HepG2 (cell line): ENCODE measurements around the gene TFPI. TPM values are rescaled to one million over a fixed set of nuclear protein-coding genes. Genes with fewer than 3 reads are reported as not detected.

Experiments
- ATAC-seq: fragments of 200-7000 bp; cut with Tn5 transposase; 3 replicates; pipeline ENCODE4 v1.9.1; 2020; ENCODE audit warnings: mild to moderate bottlenecking, moderate library complexity
- BruUV-seq: library from RNA; stranded (reverse); fragments of 400-500 nt; replicated peaks from 2 replicates; lab custom pipeline; 2021; lab: Mats Ljungman, UMichigan
- CTCF ChIA-PET: fragments of 300-600 bp; formaldehyde crosslinking; extraction: SDS; loops from one replicate; lab custom pipeline; 2021; ENCODE audit warnings: low total read pairs, inconsistent platforms, low intra/inter-chr PET ratio; lab: Yijun Ruan, JAX
- POLR2A ChIA-PET: fragments of 350-600 bp; sonication (Branson Sonifier 250); formaldehyde crosslinking; loops from one replicate; lab custom pipeline; 2020; ENCODE audit warnings: antibody characterized with exemption, inconsistent platforms; lab: Yijun Ruan, JAX
- DNase-seq: peaks from one replicate; pipeline ENCODE4 v3.0.0-alpha.2; 2015; ENCODE audit warnings: low spot score
- FAIRE-seq: peaks from 3 replicates; lab custom pipeline; 2011; peaks lifted over from hg19 to GRCh38; lab: Jason Lieb, UNC
- H2AFZ ChIP-seq: one replicate; pipeline ENCODE4 v1.6.1; 2011; ENCODE audit warnings: low read length, inconsistent platforms
- H3K27ac ChIP-seq: fragments of 300-600 bp; 3 replicates; pipeline ENCODE4 v1.8.0; 2011; ENCODE audit warnings: mixed run types, mild to moderate bottlenecking, mixed read lengths, low read length, inconsistent platforms; ENCODE audit not compliant: insufficient read depth; ENCODE audit errors: extremely low read length
- H3K27me3 ChIP-seq, 2 experiments: fragments of 200-600 bp in 1 of 2; 2 replicates in 1 of 2; 3 replicates in 1 of 2; pipeline versions ENCODE4 v1.6.0 to v1.8.0; 2011; ENCODE audit warnings: low read length in 2 of 2, mild to moderate bottlenecking in 2 of 2, moderate library complexity in 2 of 2, inconsistent platforms in 1 of 2; ENCODE audit not compliant: insufficient read depth in 2 of 2, control insufficient read depth in 1 of 2
- H3K36me3 ChIP-seq, 2 experiments: fragments of 200-600 bp in 1 of 2; replicated peaks in 1 of 2; 2 replicates in 1 of 2; 3 replicates in 1 of 2; pipeline versions ENCODE4 v1.5.1 to v1.8.0; 2011; ENCODE audit warnings: low read length in 2 of 2, inconsistent platforms in 1 of 2; ENCODE audit not compliant: insufficient read depth in 2 of 2, control insufficient read depth in 1 of 2
- H3K4me1 ChIP-seq: 2 replicates; pipeline ENCODE4 v1.5.1; 2012; ENCODE audit warnings: low read length, inconsistent platforms; ENCODE audit not compliant: insufficient read depth
- H3K4me2 ChIP-seq: 2 replicates; pipeline ENCODE4 v1.6.0; 2011; ENCODE audit warnings: low read depth, low read length, inconsistent platforms
- H3K4me3 ChIP-seq, 3 experiments: fragments of 200-600 bp in 1 of 3; sonication (generic), shearing (Covaris generic) in 1 of 3; replicated peaks in 1 of 3; 2 replicates each; pipeline ENCODE4 v1.5.1; 2011 to 2016; ENCODE audit warnings: low read length in 3 of 3, inconsistent platforms in 2 of 3, low read depth in 2 of 3, mild to moderate bottlenecking in 2 of 3, control low read depth in 1 of 3, mixed read lengths in 1 of 3; ENCODE audit not compliant: insufficient read depth in 1 of 3
- H3K79me2 ChIP-seq: one replicate; pipeline ENCODE4 v1.6.1; 2011; ENCODE audit warnings: low read length, inconsistent platforms; ENCODE audit not compliant: insufficient read depth
- H3K9ac ChIP-seq: 2 replicates; pipeline ENCODE4 v1.6.0; 2011; ENCODE audit warnings: mild to moderate bottlenecking, low read depth, low read length, inconsistent platforms; ENCODE audit not compliant: insufficient read depth
- H3K9me3 ChIP-seq: 2 replicates; pipeline ENCODE4 v1.5.1; 2012; ENCODE audit warnings: mild to moderate bottlenecking, low read length
- H4K20me1 ChIP-seq: 2 replicates; pipeline ENCODE4 v1.6.0; 2011; ENCODE audit warnings: inconsistent platforms, mild to moderate bottlenecking, low read length, moderate library complexity; ENCODE audit not compliant: insufficient read depth
- FOXO4 ChIP-seq: sonication (generic); formaldehyde crosslinking; conservative IDR thresholded peaks from 2 replicates; pipeline ENCODE4 v1.8.1; 2023; ENCODE audit warnings: missing genetic modification reagents
- HOXA7 ChIP-seq: sonication (generic); formaldehyde crosslinking; IDR thresholded peaks from 2 replicates; pipeline ENCODE4 v1.8.1; 2022; ENCODE audit warnings: mild to moderate bottlenecking, missing genetic modification reagents, moderate library complexity
- NPAS2 ChIP-seq: sonication (generic); formaldehyde crosslinking; IDR thresholded peaks from 2 replicates; pipeline ENCODE4 v1.8.0; 2022; ENCODE audit warnings: mild to moderate bottlenecking, missing genetic modification reagents, borderline replicate concordance
- RAD51 ChIP-seq: fragments of 450-650 bp; IDR thresholded peaks from 2 replicates; pipeline ENCODE4 v1.6.1; 2016; ENCODE audit warnings: borderline replicate concordance
- SOX13 ChIP-seq, 3 experiments: fragments of 450-650 bp in 1 of 3; sonication (generic) in 1 of 3; formaldehyde crosslinking in 1 of 3; IDR thresholded peaks in 2 of 3; conservative IDR thresholded peaks in 1 of 3; 2 replicates each; pipeline versions ENCODE4 v1.5.0 to v1.6.1; 2016 to 2020; ENCODE audit warnings: antibody characterized with exemption in 1 of 3, mild to moderate bottlenecking in 1 of 3, missing compliant biosample characterization in 1 of 3, missing genetic modification reagents in 1 of 3, moderate library complexity in 1 of 3
- ZBTB10 ChIP-seq: sonication (generic); formaldehyde crosslinking; IDR thresholded peaks from 2 replicates; pipeline ENCODE4 v1.4.0; 2020; ENCODE audit warnings: missing genetic modification reagents, borderline replicate concordance
- ZFP1 ChIP-seq: IDR thresholded peaks from 2 replicates; pipeline ENCODE4 v1.6.1; 2016
- ZFP90 ChIP-seq: sonication (generic); formaldehyde crosslinking; IDR thresholded peaks from 2 replicates; pipeline ENCODE4 v1.8.0; 2022; ENCODE audit warnings: missing genetic modification reagents, mild to moderate bottlenecking, inconsistent platforms, borderline replicate concordance
- ZNF513 ChIP-seq: sonication (generic); formaldehyde crosslinking; conservative IDR thresholded peaks from 2 replicates; pipeline ENCODE4 v1.5.0; 2020; ENCODE audit warnings: missing genetic modification reagents
- ZNF646 ChIP-seq: sonication (generic); formaldehyde crosslinking; IDR thresholded peaks from 2 replicates; pipeline ENCODE4 v1.9.0; 2021; ENCODE audit warnings: mild to moderate bottlenecking, missing genetic modification reagents
- WGBS: methylation state at CpG from one replicate; pipeline ENCODE4 v1.1.6; 2017; ENCODE audit warnings: low lambda C conversion rate; 5-methylcytosine and 5-hydroxymethylcytosine counted together
- in situ Hi-C: cut with HindIII; loops from 2 replicates; pipeline ENCODE4 v1.10.0; 2017; ENCODE audit warnings: low pct_unique_long_range_greater_than_20kb; ENCODE audit not compliant: extremely low pct_ligation_motif_present
- intact Hi-C: fragments of 100-400 bp; cut with micrococcal nuclease; formaldehyde crosslinking; loops from one replicate; pipeline ENCODE4 v1.10.0; 2022; ENCODE audit not compliant: unreplicated experiment
- polyA plus RNA-seq, 8 experiments: library from polyadenylated mRNA; depleted of rRNA in 3 of 8; stranded (reverse) in 7 of 8; unstranded in 1 of 8; fragments of >200 nt; fragmentation: Illumina TruSeq in 4 of 8; extraction: Trizol in 4 of 8; gene quantifications; 2 replicates each; pipeline versions ENCODE4 v1.2.1 to v1.2.3, GENCODE V29; 2011 to 2016; ENCODE audit warnings: low read depth in 4 of 8, missing spikeins in 1 of 8, mixed read lengths in 1 of 8; ENCODE audit not compliant: insufficient read depth in 1 of 8
- total RNA-seq, 5 experiments: library from RNA; depleted of rRNA; stranded (reverse); fragments of >200 nt; fragmentation: Illumina TruSeq; extraction: Trizol; gene quantifications; 2 replicates each; pipeline ENCODE4 v1.2.3, GENCODE V29; 2016; ENCODE audit warnings: low read depth in 1 of 5

TFPI gene
- total and polyA plus RNA-seq, 2 of the 13 experiments (the other 11 are each of a cell fraction or from before 2014, with no cell fraction given): 301 to 436 TPM

- in situ Hi-C loops: loop anchor here (5.0 to 25.0 kb wide), 2 partner anchors 35 to 1895 kb away; partner anchors contain the start of gene WDR75
- H3K36me3 ChIP-seq: peaks cover 1 to 19% of the 10 kb centered on the region in 2 experiments; a peak in 4 of 5 replicates
- DNase-seq (no peak), ATAC-seq (no peak), FAIRE-seq (no peak)
- no peak overlapping the region for H2AFZ ChIP-seq
- peaks cover 83% of the 10 kb centered on the region for H3K4me1 ChIP-seq
- ChIA-PET CTCF (interaction anchor here (1.5 kb wide), 2 partner anchors 8 to 41 kb away, joined by 6 read pairs; no protein-coding TSS in a partner anchor), POLR2A (interaction anchor here (0.8 to 3.1 kb wide), 4 partner anchors 8 to 29 kb away, joined by 3 to 44 read pairs (median 6); no protein-coding TSS in a partner anchor)
- TSS peak; percentile 27 for BruUV-seq
- no peaks in the 10 kb centered on the region for H3K27me3 ChIP-seq
- H3K4me2 ChIP-seq: peak overlapping the region; percentile 49
- no peak overlapping the region; a peak in 1 of 6 replicates for H3K4me3 ChIP-seq
- 72% methylated on average over 2 of the region's 2 CpGs for WGBS
- peak overlapping the region; percentile 25 for H3K9ac ChIP-seq
- intact Hi-C loops: no loop called here
- peaks cover 85% of the 10 kb centered on the region for H3K79me2 ChIP-seq
- H4K20me1 ChIP-seq: no peaks in the 10 kb centered on the region
- H3K27ac ChIP-seq: peak overlapping the region; percentile 85
- no peaks in the 10 kb centered on the region for H3K9me3 ChIP-seq
- no peak for TF ChIP-seq FOXO4 (CRISPR knock-in tag)
- no peak for TF ChIP-seq NPAS2 (CRISPR knock-in tag)
- TF ChIP-seq ZNF513 (CRISPR knock-in tag): no peak
- TF ChIP-seq ZFP90 (CRISPR knock-in tag): no peak
- TF ChIP-seq SOX13 (IDR thresholded peaks at IDR 0.05): no peak
- no peak for TF ChIP-seq SOX13 (CRISPR knock-in tag; conservative IDR thresholded peaks at IDR 0.05 in 1 of 2, IDR thresholded peaks at IDR 0.05 in 1 of 2)
- no peak for TF ChIP-seq ZFP1 (CRISPR knock-in tag)
- no peak for TF ChIP-seq ZBTB10 (CRISPR knock-in tag)
- no peak for TF ChIP-seq HOXA7 (CRISPR knock-in tag)
- TF ChIP-seq RAD51: 0 out of 2 replicates have a peak, but pooled peaks have one; percentile 2
- TF ChIP-seq ZNF646 (CRISPR knock-in tag): peak; percentile 50; the same call in 1 of the 2 replicates
These were observed 12.1 kb downstream of the TFPI start for GRCh38 chr2:187542123-187542522.
